CD4-positive, alpha-beta T cell treated with Interleukin-4 for 4 hours (primary cell): ENCODE measurements around the gene MYB.

ENCODE experiments used
- DNase-seq: peaks from one replicate; pipeline ENCODE4 v3.0.0-alpha.2; 2020

MYB gene

GRCh38 chr6:135189344-135189743 is 8.2 kb downstream of the MYB start:
- DNase-seq: no peak

GRCh38 chr6:135191508-135192255 is 10.6 kb downstream of the MYB start:
- DNase-seq: no peak

DNA sequence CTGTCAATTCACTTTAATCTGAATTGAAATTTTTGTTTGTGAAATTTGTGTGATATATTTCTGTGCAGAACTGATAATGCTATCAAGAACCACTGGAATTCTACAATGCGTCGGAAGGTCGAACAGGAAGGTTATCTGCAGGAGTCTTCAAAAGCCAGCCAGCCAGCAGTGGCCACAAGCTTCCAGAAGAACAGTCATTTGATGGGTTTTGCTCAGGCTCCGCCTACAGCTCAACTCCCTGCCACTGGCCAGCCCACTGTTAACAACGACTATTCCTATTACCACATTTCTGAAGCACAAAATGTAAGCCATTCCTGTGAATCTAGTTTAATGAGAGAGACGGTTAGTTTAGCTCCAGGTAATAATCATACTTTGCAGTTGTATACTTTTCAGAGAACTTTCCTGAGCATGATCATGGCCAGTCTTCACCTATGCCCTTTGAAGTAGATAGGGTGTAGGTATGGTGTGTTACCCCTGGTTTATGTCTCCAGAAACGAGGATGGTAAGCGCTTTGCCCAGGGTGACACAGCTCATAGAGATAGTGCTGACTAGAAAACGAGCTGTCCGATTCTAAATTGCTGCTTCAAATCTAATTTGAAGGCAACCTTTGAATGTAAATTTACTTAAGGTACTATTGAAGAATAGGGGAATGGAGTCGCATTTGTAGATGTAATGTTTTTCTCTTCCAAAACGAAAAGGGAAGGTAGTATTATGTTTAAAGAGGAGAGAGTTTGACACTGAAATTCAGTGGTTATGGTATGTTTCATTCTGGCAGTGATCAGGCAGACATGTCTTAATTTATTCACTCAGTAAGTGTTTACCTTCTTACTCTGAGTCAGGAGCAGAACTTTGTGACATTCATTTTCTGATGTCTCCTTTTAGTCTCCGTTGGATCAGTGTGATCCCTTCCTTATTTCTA is 11.4 kb downstream of the MYB start:
- DNase-seq: no peak

- no peak for DNase-seq
These were observed 12.1 kb downstream of the MYB start for GRCh38 chr6:135193221-135193620.

- DNase-seq: no peak
These were observed 13.9 kb downstream of the MYB start for GRCh38 chr6:135195041-135195440.

DNA sequence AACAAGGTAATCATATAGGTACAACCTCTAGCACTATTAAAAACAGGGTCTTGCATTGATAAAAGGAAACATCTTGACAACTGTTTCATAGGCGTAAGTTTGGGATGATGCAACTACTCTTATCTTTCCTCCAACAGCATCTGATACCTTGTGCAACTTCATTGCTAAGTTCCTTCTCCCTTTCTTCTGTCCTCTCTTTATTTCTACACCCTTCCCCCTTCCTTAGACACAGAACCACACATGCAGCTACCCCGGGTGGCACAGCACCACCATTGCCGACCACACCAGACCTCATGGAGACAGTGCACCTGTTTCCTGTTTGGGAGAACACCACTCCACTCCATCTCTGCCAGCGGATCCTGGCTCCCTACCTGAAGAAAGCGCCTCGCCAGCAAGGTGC is 14.4 kb downstream of the MYB start:
- DNase-seq: no peak

DNA sequence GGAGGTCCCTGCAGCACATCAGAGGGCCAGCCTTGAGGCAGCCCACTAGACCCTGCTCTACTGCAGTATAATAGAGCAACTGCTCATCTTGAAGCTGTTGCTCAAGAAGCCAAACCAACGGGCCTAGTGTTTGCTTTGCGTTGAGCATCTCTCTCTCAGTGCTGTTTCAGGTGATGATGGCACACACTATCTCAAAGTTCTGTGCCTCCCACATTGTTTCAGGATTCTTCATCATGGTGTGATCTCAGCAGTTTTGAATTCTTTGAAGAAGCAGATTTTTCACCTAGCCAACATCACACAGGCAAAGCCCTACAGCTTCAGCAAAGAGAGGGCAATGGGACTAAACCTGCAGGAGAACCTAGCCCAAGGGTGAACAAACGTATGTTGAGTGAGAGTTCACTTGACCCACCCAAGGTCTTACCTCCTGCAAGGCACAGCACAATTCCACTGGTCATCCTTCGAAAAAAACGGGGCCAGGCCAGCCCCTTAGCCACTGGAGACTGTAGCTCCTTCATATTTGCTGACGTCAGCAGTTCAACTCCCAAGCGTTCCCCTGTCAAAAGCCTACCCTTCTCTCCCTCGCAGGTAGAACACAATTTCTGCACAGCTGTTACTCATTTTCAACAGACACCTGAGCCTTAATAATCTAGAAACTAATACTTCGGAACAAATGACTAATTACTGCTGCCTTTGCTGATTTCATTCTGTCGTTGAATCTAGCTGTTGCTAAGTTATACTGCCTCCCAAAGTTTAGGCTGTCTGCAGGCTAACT is 15.8 kb downstream of the MYB start:
- DNase-seq: peak; percentile 4

GRCh38 chr6:135202836-135203235 is 21.7 kb downstream of the MYB start:
- DNase-seq: no peak

DNA sequence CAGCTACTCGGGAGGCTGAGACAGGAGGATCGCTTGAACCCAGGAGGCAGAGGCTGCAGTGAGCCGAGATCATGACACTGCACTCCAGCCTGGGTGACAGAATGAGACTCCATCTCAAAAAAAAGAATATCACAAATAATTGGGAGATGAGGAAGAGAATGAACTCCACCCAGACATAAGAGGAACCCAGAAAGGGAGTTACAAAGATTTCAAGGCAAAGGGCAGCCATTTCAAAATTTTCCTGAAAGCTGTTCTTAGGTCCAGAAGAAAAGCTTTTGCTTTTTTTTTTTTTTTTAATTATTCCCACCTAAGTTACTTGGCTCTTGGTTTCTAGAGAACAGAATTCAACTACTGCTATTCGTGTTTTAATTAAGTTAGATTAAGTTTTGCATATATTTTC is 23.8 kb downstream of the MYB start:
- DNase-seq: no peak

DNA sequence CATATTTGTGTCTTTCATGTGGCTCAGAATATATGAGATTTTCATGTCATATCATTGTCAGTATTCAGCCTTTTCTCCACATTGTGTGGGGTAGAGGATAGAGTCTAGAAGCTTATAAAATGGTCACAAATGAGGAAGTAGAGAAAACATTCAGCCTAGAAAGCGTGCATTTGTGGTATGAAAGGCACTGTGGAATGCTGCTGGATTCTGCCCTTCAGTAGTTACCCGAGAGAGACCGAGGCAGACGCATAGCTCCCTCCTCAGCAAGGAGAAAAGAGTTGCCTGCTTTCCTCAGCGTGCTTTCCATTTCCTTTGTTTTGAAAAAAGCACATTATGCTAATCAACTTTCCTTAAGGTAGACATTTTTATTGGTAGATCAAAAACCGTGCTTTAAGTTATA is 28.7 kb downstream of the MYB start:
- DNase-seq: peak; percentile 21

DNA sequence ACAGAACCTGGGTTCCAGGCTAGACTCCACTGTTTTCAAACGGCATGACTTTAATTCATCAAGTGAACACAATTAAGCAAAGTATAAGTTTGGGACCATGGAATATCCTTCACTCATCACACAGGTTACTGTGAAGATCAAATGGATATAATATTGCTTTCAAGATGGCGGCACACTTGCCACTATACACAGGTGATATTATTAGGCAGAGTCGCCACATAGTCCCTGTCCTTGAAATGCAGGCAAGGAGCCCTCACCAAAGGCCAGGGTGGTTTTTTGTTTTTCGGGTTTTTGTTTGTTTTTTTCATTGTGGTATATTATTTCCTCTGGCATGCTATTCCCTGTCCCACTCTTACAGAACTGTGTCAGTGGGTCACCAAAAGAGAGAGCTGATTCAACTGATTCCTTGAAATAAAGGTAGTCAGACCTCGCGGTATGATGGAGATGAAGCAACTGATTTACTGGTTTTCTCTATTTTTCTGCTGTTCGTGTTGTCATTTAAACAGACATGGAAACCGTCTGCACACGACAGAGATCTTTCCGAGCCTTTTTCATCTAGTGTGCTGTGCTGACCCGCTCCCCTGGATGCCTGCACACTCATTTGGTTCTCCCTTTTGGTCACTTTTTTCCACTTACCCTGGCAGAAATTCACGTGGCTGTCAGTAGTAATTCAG is 29.7 kb downstream of the MYB start:
- no peak for DNase-seq

- no peak for DNase-seq
These were observed 30.2 kb downstream of the MYB start for GRCh38 chr6:135211306-135211702.

DNA sequence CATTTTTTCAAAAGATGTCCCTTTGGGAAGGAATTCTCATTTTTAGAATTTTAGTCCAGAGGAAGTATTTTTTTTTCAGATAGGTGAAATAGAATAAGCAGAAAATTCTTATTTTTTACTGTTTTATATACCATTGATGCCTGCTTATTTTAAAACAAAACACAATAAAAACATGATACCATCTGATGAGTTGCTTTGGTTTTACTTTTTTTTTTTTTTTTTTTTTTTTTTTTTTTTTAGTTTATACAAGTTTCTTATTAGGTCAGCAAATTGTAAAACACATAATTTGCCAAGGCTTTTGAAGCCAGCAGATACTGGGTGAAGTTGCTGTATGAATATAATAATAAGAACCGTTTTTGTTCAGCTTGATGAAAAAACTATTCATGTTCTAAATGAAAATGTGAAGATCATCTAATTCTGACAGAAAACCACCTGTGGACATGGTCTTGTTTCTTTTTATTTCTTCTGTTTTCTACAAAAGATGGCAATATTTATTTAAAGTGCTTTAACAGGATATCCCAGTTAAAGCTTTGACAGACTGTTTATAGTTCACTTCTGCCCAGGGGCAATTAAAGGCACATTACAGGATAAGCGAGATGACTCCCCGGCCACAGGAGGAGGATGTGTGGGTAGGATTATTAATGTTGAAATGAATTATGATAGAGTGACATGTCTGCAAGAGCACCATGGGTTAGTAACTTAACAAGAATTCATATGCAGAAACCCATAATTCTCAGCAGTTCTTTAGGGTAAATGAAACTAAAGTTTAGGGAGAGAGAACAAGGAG is 31.1 kb downstream of the MYB start:
- peak; percentile 11 for DNase-seq

- no peak for DNase-seq
These were observed 31.8 kb downstream of the MYB start for GRCh38 chr6:135212935-135213334.

DNA sequence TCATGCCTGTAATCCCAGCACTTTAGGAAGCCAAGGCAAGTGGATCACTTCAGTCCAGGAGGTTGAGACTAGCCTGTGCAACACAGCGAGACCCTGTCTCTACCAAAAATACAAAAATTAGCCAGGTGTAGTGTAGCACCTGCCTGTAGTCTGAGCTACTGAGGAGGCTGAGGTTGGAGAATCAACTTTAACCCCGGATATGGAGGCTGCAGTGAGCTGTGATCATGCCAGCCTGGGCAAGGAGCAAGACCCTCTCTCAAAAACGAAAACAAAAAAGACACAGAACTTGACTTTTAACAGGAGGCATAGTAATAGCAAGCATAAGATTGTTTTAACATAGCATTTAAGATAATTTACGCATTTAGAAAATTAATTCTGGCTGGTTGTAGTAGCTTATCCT is 32.5 kb downstream of the MYB start:
- no peak for DNase-seq

- no peak for DNase-seq
These were observed 34.1 kb downstream of the MYB start for GRCh38 chr6:135215160-135215559.

GRCh38 chr6:135215563-135215962 is 34.5 kb downstream of the MYB start:
- DNase-seq: no peak

DNA sequence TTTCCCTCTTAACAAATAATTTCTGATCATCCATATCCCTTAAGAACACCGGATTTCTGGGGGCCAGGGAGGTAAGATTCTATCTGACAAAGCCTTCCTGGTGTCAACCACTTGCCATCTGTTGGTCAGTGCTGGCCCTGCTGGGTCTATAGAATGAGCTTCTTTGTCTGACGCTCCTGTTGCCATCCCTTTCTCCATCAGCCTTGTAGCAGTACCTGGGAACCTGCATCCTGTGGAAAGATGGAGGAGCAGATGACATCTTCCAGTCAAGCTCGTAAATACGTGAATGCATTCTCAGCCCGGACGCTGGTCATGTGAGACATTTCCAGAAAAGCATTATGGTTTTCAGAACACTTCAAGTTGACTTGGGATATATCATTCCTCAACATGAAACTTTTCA is 36.6 kb downstream of the MYB start:
- no peak for DNase-seq

DNA sequence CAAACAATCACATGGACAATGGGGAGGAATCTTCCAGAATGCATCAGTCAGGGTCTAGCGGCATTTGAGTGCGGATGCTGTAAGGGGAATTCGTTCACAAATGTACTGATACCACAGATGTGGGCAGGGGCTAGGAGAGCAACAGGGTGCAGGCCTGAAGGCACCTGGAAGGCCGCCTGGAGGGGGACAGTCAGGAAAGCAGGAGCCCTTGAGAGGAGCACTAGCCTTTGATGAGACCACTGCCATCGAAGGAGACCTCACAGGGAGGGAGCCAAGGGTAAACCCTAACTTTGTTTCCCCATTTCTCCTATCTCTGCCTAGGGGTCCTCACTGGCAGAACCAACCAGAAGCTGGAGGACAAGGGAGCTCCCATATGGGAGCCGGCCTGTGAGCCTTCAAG is 38.2 kb downstream of the MYB start:
- no peak for DNase-seq

GRCh38 chr6:135221042-135221441 is 39.9 kb downstream of the MYB start:
- no peak for DNase-seq

GRCh38 chr6:135221505-135221904 is 40.4 kb downstream of the MYB start:
- DNase-seq: no peak

DNA sequence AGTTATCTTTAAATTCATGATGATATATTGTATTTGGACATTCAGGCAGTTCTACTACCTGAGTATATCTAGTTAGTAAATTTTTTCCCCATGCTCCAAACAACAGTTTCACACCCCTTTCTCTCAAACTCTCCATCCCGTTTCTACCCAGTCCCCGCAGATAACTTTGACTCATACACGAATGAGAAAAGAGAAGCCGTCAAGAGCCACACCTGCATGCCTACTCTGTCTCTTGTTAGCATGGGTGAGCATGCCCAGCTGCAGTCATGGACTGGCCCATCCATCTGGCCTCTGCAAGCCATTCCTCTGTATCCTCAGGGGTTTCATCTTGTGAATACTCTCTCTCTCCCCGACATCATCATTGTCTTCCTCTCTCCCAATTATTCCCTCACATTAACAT is 41.5 kb downstream of the MYB start:
- no peak for DNase-seq
